ENCODE measurements around the gene APPL2.

- TF ChIP-seq POLR2A (IDR thresholded peaks at IDR 0.05; ENCODE audit: insufficient read depth in 1 of 2, low read depth in 2 of 2, low read length in 2 of 2) (no peak), ZNF766 (CRISPR knock-in tag; IDR thresholded peaks at IDR 0.05; ENCODE audit: borderline replicate concordance) (no peak), MXI1 (IDR thresholded peaks at IDR 0.05; ENCODE audit: borderline replicate concordance, low read depth, low read length) (no peak), PHF21A (CRISPR knock-in tag; IDR thresholded peaks at IDR 0.05) (no peak), USF2 (IDR thresholded peaks at IDR 0.05; ENCODE audit: low read depth, low read length) (no peak), USF2 (CRISPR knock-in tag; IDR thresholded peaks at IDR 0.05; ENCODE audit: borderline replicate concordance) (no peak), TEAD3 (CRISPR knock-in tag; optimal IDR thresholded peaks at IDR 0.05; ENCODE audit: borderline replicate concordance) (no peak), CREM (IDR thresholded peaks at IDR 0.05) (no peak), CREM (CRISPR knock-in tag; IDR thresholded peaks at IDR 0.05) (no peak), PBX3 (CRISPR knock-in tag; IDR thresholded peaks at IDR 0.05; ENCODE audit: borderline replicate concordance) (no peak), CTCF (CRISPR knock-in tag; IDR thresholded peaks at IDR 0.05) (no peak), IRF1 (CRISPR knock-in tag; IDR thresholded peaks at IDR 0.05; ENCODE audit: low read depth) (no peak), NCOA1 (CRISPR knock-in tag; IDR thresholded peaks at IDR 0.05) (no peak), ZNF350 (CRISPR knock-in tag; IDR thresholded peaks at IDR 0.05; ENCODE audit: borderline replicate concordance, low read depth) (no peak), SALL2 (CRISPR knock-in tag; IDR thresholded peaks at IDR 0.05) (no peak)
Observed at GRCh38 chr12:105141320-105141922, 94.6 kb downstream of the APPL2 start.
